B cell (primary cell): ENCODE measurements around the gene TYROBP.
"Not testable (repeated sequence)": the region's sequence is repeated elsewhere in the genome, so short reads cannot be mapped to it uniquely, and the experiment has no call there.

ENCODE experiments used
- EZH2 ChIP-seq: IDR thresholded peaks from 2 replicates; pipeline ENCODE4 v1.6.1; 2012; ENCODE audit warnings: borderline replicate concordance, low read depth, mild to moderate bottlenecking, moderate library complexity, low read length; ENCODE audit not compliant: insufficient read depth, poor library complexity, severe bottlenecking
- TF ChIP-seq, protein P1 (sequence below): fragments of 200-600 bp; IDR thresholded peaks from one replicate; pipeline ENCODE4 v1.8.0; 2022; ENCODE audit warnings: antibody characterized with exemption, mild to moderate bottlenecking

DNA sequence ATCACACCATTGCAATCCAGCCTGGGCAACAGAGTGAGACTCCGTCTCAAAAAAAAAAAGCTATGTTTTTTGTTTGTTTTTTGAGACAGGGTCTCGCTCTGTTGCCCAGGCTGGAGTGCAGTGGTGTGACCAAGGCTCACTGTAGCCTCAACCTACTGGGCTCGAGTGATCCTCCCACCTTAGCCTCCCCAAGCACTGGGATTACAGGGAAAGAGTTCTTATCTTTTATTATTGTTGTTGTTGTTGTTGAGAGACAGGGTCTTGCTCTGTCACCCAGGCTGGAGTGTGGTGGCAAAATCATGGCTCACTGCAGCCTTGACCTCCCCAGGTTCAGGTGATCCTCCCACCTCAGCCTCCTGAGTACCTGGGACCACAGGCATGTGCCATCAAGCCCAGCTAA is 16.3 kb downstream of the TYROBP start:
- TF ChIP-seq, protein P1, sequence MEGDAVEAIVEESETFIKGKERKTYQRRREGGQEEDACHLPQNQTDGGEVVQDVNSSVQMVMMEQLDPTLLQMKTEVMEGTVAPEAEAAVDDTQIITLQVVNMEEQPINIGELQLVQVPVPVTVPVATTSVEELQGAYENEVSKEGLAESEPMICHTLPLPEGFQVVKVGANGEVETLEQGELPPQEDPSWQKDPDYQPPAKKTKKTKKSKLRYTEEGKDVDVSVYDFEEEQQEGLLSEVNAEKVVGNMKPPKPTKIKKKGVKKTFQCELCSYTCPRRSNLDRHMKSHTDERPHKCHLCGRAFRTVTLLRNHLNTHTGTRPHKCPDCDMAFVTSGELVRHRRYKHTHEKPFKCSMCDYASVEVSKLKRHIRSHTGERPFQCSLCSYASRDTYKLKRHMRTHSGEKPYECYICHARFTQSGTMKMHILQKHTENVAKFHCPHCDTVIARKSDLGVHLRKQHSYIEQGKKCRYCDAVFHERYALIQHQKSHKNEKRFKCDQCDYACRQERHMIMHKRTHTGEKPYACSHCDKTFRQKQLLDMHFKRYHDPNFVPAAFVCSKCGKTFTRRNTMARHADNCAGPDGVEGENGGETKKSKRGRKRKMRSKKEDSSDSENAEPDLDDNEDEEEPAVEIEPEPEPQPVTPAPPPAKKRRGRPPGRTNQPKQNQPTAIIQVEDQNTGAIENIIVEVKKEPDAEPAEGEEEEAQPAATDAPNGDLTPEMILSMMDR: not testable (repeated sequence)
- TF ChIP-seq EZH2: not testable (repeated sequence)
